NCI-H146 treated with DMSO at 0.1 percent for 48 hours (cell line): ENCODE measurements around the gene RRAD.
"Not testable (repeated sequence)": the region's sequence is repeated elsewhere in the genome, so short reads cannot be mapped to it uniquely, and the experiment has no call there.

Experiments
- DNase-seq: peaks from one replicate; lab custom pipeline; 2025; ENCODE audit not compliant: unreplicated experiment; lab: John Stamatoyannopoulos, UW

The RRAD gene

GRCh38 chr16:66950971-66951790, 25.8 kb upstream of the RRAD start:
- no peak for DNase-seq

- no peak for DNase-seq
These were observed 25.1 kb upstream of the RRAD start for GRCh38 chr16:66950437-66950836.

GRCh38 chr16:66949472-66949871, 24.1 kb upstream of the RRAD start:
- no peak for DNase-seq

GRCh38 chr16:66948837-66949225, 23.5 kb upstream of the RRAD start:
- DNase-seq: no peak

GRCh38 chr16:66948134-66948836, 22.9 kb upstream of the RRAD start:
- DNase-seq: no peak

- peak; percentile 29 for DNase-seq
These were observed 22.1 kb upstream of the RRAD start for GRCh38 chr16:66947302-66948065.

GRCh38 chr16:66946974-66947301, 21.6 kb upstream of the RRAD start:
- no peak for DNase-seq

GRCh38 chr16:66946541-66946940, 21.2 kb upstream of the RRAD start:
- DNase-seq: no peak

GRCh38 chr16:66945939-66946338, 20.6 kb upstream of the RRAD start:
- DNase-seq: no peak

GRCh38 chr16:66944971-66945370, 19.6 kb upstream of the RRAD start:
- DNase-seq: not testable (repeated sequence)

GRCh38 chr16:66944054-66944441, 18.7 kb upstream of the RRAD start:
- no peak for DNase-seq

GRCh38 chr16:66943426-66944053, 18.2 kb upstream of the RRAD start:
- DNase-seq: no peak

GRCh38 chr16:66942981-66943380, 17.6 kb upstream of the RRAD start:
- DNase-seq: no peak

- DNase-seq: no peak
These were observed 14.9 kb upstream of the RRAD start for GRCh38 chr16:66940236-66940635.

GRCh38 chr16:66939366-66939765, 14.0 kb upstream of the RRAD start:
- DNase-seq: no peak

- DNase-seq: no peak
These were observed 12.5 kb upstream of the RRAD start for GRCh38 chr16:66937725-66938337.

- DNase-seq: no peak
These were observed 11.7 kb upstream of the RRAD start for GRCh38 chr16:66936889-66937554.

- no peak for DNase-seq
These were observed 11.1 kb upstream of the RRAD start for GRCh38 chr16:66936462-66936861.

GRCh38 chr16:66935314-66936011, 10.1 kb upstream of the RRAD start, which contains the start of gene CES2:
Gene CES2, plus strand, starts transcription at chr16:66935516. Its CDS starts 120 bp downstream, at chr16:66935636.
- no peak for DNase-seq

- DNase-seq: not testable (repeated sequence)
These were observed 9.5 kb upstream of the RRAD start for GRCh38 chr16:66934839-66935313.
